HG03354 (cell line): ENCODE measurements around the gene HPCAL4.

Experiments
- ATAC-seq: cut with Tn5 transposase; IDR thresholded peaks from one replicate; pipeline ENCODE4 v1.9.1; 2021; ENCODE audit warnings: mild to moderate bottlenecking; ENCODE audit not compliant: unreplicated experiment, poor library complexity, severe bottlenecking

The HPCAL4 gene

GRCh38 chr1:39633422-39633821 is 57.8 kb downstream of the HPCAL4 start:
- no peak for ATAC-seq

DNA sequence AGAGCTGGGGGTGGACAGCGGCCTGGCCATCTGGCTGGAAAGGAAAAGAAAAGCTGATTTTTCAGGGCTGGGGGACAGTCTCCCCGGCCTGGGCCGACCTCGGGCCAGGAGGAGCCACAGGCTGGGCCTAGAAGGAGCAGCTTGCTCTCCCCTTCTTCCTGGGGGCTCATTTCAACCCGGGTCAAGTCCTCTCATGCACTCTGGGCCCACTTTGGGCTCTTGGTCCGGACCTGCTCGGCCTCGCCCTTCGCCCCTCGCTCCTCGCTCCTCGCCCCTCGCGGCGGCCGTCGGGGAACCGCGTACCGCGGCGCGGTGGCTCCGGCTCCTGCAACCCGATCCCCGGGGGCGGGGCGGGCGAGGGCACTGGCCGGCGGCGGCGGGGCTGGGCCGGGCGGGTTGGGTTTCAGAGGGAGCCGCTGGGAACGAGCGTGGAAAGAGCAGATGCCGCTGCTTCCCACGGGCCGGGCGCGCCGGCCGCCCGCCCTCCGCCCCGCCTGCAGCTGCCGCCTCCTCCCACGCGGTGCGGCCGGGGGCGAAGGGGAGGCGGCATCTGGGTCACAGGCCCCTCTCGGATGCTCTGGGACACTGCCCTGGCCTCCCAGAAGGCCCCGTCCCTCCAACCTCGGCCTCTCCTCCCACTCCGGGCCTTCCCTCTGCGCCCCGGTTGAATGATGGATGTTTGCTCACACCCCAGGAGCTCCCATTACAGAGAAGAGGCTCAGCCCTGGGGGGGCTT is 58.4 kb downstream of the HPCAL4 start:
- ATAC-seq, result no peak

GRCh38 chr1:39632323-39632681 is 58.9 kb downstream of the HPCAL4 start:
- ATAC-seq, result no peak

GRCh38 chr1:39631361-39632322 is 59.6 kb downstream of the HPCAL4 start:
- no peak for ATAC-seq

GRCh38 chr1:39628807-39629350 is 62.4 kb downstream of the HPCAL4 start:
- no peak for ATAC-seq
